NCI-H146 treated with DMSO at 0.1 percent for 48 hours (cell line): ENCODE measurements around the gene RIN3.

Experiments
- DNase-seq: peaks from one replicate; lab custom pipeline; 2025; ENCODE audit not compliant: unreplicated experiment; lab: John Stamatoyannopoulos, UW

Gene RIN3

DNA sequence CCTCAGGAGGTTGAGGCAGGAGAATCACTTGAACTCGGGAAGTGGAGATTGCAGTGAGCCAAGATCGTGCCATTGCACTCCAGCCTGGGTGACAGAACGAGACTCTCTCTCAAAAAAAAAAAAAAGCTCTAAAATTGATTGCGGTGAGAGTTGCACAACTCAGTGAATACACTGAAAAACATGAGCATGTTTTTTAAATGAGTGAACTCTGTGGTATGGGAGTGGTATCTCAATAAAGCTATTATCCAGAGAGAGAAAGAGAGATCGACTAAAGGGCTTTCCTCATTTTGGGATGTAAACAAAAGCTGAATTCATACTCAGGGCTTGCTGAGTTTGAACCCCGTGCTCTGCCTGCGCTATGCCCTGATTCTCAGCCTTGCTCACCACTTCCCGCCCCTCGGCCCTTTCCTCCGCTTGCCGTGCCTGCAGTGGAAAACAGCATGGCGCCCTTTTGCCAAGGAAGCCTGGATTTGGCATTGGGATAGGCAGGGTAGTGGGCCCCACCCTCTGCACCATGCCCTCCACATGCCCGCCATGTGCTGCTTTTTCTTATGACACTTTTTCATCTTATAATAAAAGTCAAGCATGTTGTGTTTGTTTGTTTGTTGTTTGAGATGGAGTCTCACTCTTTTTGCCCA is 132.4 kb downstream of the RIN3 start:
- DNase-seq, result no peak

DNA sequence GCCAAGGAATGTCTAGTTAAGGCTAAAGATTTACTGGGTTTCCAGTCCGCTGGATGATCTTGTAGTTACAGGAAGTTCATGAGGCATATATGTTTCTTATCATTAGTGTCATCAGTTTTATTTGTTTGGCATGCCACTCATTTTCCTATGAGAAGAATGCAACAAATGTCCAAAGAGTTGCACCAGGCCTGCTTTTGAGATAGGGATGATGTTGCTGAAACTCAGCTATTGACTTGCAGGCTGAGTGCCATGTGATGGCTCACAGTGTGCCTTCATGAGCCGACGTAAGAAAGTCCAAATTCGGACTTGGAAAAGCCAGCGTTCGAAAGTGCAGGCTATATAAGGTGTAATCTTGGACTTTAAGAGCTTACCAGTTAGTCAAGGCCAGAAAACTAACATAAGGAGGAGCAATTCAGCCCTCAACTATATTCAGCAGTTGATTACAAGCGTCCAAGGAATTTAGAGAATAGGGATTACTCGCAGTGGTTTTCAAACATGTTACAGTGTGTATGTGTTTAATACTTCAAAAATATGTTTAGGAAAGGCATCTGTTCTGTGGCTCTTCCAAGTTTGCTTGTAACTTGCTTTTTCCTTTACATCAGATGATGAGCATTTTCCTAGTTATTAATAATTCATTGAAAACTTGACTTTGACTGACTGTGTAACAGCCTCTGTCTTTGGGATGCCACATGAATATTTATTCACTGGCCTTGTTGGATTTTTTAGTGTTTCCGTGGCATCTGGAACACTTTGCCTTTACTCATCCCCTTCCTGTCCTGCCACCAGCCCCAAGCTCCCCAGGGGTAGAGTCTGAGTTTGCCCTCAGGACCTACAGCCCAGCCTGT is 133.6 kb downstream of the RIN3 start:
- DNase-seq, result no peak

- no peak for DNase-seq
These were observed 134.3 kb downstream of the RIN3 start for GRCh38 chr14:92647797-92648279.

GRCh38 chr14:92649066-92649465 is 135.5 kb downstream of the RIN3 start:
- no peak for DNase-seq

GRCh38 chr14:92649934-92650545 is 136.5 kb downstream of the RIN3 start:
- no peak for DNase-seq

DNA sequence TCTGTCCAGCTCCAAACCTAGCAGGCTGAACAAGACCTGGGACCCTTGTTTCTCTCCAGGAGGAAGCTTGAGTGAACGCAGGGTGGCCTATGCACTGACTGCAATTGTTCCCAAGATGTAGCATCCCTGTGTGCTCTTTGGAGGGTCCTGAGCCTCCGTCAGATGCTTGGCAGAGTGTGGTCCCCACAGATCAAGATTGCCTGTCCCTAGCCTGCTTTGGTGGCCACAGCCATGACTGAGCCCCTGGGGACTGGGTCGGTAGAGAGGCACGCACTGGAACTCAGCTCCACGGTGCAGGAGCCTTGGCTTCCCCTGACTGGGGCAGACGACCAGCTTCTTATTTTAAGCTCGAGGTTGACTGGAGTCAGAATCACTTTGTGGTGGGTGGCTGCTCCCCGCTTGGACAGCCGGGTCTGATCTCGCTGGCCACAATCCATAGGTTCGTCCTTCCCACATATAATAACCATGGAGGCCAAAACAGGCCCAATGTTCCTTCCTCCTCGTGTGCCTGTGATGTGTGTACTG is 137.1 kb downstream of the RIN3 start:
- DNase-seq, result no peak

DNA sequence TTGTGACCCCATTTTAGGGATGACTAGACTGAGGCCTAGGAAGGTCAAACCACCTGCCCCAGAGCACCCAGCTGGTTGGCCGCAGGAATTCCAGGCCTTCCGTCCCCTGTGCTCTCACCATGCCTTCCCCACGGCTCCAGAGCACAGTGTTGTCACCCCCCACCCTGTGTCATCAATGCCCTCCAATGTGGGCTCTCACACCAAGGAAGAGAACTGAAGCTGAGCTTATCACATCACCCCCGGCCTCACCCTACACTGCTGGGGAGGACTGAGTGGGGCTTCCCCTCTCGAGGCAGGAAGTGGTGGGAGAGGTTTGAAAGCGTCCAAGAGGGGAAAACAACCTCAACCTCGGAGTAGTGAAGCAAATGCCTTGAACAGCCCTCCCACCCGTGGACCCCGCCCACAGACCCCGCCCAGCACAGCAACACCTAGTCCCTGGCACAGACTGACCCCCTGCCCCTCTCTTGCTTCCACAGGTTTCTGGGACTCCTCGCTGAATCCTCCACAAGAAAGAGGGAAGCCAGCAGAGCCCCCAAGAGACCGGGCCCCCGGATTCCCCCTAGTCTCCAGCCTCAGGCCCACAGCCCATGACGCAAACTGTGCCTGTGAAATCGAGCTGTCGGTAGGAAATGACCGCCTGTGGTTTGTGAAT is 137.7 kb downstream of the RIN3 start:
- no peak for DNase-seq

DNA sequence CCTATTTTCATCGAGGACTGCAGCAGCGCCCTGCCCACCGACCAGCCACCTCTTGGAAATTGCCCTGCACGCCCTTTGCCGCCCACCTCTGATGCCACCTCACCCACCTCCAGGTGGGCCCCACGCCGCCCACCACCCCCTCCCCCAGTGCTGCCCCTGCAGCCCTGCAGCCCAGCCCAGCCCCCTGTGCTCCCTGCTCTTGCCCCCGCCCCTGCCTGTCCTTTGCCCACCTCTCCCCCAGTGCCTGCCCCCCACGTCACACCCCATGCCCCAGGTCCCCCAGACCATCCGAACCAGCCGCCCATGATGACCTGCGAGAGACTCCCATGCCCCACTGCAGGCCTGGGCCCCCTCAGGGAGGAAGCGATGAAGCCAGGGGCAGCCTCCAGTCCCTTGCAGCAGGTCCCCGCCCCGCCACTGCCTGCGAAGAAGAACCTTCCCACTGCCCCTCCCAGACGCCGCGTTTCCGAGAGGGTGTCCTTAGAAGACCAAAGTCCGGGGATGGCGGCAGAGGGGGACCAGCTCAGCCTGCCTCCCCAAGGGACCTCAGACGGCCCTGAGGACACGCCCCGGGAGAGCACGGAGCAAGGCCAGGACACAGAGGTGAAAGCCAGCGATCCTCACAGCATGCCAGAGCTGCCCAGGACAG is 138.3 kb downstream of the RIN3 start:
- no peak for DNase-seq

DNA sequence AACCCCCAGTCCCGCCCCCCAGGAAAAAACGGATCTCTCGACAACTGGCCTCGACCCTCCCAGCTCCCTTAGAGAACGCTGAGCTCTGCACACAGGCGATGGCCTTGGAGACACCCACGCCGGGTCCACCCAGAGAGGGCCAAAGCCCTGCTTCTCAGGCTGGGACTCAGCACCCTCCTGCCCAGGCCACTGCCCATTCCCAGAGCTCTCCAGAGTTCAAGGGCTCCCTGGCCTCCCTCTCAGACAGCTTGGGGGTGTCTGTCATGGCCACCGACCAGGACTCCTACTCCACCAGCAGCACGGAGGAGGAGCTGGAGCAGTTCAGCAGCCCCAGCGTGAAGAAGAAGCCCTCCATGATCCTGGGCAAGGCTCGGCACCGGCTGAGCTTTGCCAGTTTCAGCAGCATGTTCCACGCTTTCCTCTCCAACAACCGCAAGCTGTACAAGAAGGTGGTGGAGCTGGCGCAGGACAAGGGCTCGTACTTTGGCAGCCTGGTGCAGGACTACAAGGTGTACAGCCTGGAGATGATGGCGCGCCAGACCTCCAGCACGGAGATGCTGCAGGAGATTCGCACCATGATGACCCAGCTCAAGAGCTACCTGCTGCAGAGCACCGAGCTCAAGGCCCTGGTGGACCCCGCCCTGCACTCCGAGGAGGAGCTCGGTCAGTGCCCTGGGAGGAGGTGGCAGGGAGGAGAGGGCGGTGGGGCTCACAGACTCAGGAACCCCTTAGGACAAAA is 139.0 kb downstream of the RIN3 start:
- DNase-seq, result no peak

- no peak for DNase-seq
These were observed 139.6 kb downstream of the RIN3 start for GRCh38 chr14:92653162-92653651.

- no peak for DNase-seq
These were observed 140.8 kb downstream of the RIN3 start for GRCh38 chr14:92654239-92654901.

GRCh38 chr14:92655419-92656201 is 142.0 kb downstream of the RIN3 start:
- no peak for DNase-seq

- no peak for DNase-seq
These were observed 142.9 kb downstream of the RIN3 start for GRCh38 chr14:92656306-92657081.

GRCh38 chr14:92657457-92658142 is 144.0 kb downstream of the RIN3 start:
- no peak for DNase-seq

GRCh38 chr14:92658160-92658559 is 144.6 kb downstream of the RIN3 start:
- no peak for DNase-seq

GRCh38 chr14:92658684-92659083 is 145.1 kb downstream of the RIN3 start:
- DNase-seq, result no peak
